Epidermal melanocyte (primary cell): Measurements from ENCODE around the gene CFAP298.
"Not testable (repeated sequence)": the region's sequence is repeated elsewhere in the genome, so short reads cannot be mapped to it uniquely, and the experiment has no call there.

Source experiments
- DNase-seq: peaks from one replicate; pipeline ENCODE4 v3.0.0; 2011; ENCODE audit warnings: low spot score; ENCODE audit not compliant: insufficient read length

Gene CFAP298

DNA sequence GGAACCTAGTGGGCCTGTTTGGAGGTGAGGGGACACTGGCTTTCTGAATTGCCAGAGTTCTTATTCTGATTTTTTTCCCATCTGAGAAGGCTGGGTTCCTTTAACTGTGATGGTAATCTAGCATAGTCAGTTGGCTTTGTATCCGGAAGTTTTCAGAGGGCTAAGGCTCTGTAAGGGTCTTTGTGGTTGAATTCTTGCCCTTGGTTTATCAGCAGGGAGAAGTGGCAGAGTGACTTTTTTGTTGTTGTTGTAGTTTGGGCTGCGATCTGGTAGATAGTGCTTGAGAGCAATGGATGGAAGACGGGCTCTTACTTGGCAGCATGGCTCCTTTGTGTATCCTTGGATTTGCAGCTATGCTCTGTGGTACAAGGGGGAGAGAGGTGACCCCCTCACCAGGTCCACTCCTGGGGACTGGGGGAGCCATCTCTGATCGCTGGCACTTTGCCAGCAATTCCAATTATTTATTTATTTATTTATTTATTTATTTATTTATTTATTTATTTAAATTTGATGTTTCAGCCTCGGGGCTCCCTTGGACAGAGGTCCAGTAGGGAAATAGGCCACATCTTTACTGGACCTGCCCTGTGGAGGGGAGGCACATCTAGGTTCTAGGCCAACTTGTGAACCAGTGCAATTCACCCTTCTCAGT is 45.3 kb downstream of the CFAP298 start:
- DNase-seq, result no peak

DNA sequence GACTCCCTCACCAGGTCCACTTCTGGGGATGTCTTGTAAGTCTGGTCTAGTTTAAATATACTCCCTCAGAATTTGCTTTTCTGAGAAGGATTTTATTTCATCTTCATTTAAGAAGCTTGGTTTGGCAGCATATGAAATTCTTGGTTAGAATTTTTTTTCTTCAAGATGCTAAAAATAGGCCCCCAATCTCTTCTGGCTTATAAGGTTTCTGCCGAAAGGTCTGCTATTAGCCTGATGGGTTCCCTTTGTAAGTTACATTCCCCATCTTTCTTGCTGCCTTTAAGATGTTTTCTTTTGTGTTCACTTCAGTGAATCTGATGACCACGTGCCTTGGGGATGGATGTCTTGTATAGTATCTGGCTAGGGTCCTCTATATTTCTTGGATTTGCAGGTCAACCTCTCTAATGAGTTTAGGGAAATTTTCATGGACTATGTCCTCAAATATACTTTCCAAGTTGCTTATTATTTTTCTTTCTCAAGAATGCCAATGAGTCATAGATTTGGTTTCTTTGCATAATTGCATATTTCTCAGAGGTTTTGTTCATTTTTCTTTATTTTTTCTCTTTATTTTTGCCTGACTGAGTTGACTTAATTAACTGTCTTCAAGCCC is 46.2 kb downstream of the CFAP298 start:
- no peak for DNase-seq

DNA sequence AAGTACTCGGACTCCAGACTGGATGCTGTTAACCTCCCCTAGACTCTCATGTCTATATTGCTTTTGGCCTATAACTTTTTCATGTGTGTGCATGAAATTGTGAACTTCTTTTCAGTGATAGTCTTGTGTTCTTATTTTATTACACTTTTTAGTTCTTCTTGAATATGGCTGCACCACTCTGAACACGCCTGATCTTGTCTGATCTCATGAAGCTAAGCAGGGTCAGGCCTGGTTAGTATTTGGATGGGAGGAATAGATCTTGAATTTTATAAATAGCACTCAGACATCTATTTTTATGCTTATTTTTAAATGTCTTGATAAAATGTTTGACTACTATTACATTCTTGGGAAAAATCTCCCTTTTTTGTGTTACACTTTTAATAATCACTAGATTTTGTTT is 49.3 kb downstream of the CFAP298 start:
- no peak for DNase-seq

DNA sequence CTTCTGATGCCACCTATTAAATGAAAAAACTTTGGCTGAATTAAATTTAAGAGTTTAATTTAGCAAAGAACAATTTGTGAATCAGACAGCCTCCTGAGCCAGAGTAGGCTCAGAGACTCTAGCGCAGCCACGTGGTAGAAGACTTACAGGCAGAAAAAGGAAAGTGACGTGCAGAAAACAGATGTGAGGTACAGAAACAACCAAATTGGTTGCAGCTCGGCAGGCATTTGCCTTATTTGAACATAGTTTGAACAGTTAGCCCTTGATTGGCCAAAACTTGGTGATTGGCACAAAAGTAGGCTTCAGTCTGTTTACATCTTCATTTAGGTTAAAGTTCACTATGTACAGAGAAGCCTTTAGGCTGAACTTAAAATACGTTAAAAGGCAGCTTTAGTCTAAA is 49.8 kb downstream of the CFAP298 start:
- DNase-seq, result no peak

DNA sequence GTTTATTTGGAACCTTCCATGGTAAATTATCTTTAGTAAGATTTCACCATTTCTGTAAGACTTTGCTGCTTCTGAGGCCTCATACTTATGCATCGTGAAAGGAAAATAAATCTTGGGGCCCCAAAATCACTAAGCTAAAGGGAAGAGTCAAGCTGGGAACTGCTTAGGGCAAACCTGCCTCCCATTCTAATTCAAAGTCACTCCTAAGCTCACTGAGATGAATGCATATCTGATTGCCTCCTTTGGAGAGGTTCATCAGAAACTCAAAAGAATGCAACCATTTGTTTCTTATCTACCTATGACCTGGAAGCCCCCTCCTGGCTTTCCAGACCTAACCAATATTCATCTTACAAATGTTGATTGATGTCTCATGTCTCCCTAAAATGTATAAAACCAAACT is 50.7 kb downstream of the CFAP298 start:
- DNase-seq, result not testable (repeated sequence)

DNA sequence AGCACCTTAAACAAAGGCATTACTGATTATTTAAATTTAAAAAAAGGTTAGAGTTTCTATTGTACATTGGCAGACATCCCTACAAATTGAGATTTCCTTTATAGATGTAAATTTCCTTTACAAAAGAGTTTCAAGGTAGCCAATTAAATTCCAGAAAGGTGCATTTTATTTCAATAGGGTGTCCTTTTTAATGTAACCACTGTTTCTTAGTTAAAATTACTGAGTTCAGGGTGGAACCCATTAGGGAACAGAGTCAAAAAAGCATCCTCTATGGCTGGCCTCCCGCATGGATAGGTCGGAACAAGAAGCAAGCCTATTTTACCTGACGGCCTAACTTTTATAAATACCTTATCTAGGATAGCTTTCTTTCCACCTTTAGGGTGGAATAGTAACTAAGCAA is 51.3 kb downstream of the CFAP298 start:
- no peak for DNase-seq

DNA sequence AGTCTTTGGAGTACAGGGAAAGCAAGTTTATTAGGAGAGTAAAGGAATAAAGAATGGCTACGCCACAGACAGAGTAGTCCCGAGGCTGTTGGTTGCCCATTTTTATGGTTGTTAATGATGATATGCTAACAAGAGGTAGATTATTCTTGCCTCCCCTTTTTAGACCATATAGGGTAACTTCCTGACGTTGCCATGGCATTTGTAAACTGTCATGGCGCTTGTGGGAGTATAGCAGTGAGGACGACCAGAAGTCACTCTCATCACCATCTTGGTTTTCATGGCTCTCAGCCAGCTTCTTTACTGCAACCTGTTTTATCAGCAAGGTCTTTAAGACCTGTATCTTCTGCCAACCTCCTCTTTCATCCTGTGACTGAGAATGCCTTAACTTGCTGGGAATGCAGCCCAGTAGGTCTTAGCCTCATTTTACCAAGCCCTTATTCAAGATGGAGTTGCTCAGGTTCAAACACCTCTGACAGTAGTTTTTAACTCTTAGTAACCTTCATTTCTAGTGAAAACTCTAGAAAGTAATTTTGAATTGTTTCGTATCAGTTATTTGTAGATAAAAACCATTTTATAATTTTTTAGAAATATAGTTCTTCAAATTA is 53.1 kb downstream of the CFAP298 start:
- no peak for DNase-seq

DNA sequence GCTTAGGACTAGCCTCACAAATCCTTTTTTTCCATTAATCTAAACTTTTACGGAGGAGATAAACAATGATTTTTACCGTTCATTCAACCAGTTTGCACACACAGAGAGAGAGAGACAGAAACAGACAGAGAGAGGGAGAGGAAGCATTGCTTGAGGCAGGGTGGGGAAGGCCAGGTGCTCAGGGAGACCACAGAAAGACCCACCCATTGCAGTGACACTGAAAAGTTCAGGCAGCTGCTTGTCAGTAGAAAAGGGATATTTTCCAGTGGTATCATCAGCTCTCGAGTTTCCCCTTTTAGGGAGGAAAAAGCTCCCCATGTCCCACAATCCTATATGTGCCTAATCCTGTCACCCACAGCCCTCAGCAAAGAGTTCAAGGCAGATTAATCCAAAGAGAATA is 54.1 kb downstream of the CFAP298 start:
- no peak for DNase-seq

DNA sequence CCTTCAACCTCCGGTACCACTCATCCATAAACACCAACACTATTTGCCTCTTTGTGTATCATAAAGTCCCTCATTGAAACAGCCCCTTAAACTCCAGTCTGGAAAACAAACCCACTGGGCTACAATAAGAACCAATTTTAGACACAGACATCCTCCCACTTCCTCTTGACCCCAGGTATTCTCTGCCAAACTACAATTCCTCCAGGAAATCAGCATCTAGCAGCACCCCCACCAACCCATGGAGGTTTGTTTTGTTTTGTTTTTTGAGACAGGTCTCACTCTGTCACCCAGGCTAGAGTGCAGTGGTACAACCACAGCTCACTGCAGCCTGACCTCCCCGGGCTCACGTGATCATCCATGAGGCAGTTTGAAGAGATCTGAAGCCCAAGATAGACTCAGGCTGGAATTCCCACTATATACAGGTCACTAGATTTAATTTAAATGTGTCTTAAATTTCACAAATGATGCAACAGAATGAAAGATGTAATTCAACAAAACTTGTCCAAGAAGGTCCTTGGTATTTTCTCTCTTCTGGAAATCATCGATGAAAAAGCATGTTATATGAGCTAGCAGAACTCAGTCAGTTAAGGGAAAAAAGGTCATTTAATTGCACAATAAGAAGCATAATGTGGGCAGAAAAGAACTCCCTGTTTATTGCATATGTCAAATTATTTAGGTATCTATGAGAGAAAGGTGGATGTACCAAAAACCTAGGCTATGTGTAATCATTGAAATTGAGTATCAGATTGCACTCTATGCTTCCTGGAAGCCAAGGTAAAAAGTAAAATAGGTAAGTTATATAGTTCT is 57.1 kb downstream of the CFAP298 start:
- DNase-seq, result no peak

DNA sequence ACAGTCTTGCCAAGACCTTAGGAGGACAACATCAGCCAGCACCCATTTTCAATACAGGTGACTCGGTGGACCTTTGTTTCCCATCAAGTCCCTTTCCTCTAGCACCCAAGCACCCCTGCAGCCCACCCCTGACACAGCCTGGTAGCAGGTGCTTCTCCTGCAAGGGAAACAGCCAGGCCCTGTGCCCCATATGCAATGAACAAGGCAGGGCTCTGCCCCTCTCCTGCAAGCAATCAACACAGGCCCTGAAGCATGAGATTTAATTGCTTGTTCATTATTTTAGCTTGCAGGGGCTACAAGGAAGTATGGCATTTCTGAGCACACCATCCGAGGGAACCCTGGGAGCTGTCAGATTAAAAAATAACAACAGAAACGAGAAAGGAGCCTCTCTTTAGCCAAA is 62.3 kb downstream of the CFAP298 start:
- DNase-seq, result no peak

DNA sequence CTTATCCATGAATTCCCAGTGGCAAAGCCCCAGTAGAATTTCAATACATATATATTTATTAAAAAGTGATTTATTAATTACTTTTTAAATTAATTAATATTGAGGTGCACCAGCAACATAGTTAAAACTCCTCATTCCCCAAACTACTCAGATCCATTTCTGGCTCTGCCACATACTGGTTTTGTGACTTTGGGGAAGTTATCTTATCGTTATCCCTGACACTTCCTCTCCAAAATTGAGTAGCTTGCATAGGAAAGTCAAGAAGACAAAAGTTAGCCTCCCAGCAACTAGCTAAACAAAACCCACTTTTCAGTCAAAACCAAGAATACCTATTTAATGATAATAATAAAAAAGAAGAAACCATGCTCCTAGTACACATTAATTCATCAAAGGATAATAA is 62.7 kb downstream of the CFAP298 start:
- no peak for DNase-seq
